ENCODE results near the gene EIF1AD.

EIF1AD gene

DNA sequence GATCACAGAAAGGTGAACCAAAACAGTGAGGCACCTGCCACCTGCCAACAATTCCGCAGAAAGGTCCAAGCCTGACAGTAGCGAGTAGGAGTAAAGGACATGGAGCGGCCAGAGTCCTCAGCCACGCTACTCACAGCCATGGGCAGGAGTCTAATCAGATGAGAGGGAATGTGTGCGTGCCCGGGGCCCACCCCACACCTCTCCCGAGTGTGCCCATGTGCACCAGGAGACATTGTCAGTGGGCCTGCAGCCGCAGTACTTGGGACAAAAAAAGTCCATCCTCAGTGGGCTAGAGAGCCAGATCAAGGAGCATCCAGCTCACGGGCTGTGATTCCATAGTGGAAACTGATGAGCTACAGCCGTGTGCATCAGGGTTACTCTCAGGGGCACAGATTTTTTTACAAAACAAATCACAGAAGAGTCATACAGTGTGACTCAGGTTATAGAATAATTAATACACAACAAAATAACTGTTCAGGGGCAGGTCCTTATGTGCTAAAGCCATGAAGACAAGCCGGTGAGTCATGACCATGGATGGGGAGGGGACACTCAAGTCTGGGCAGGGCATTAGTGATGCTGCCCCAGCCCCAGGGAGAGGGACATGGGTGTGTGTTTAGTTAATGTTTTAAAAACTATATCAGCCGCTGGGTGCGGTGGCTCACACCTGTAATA lies 28.4 kb downstream of the EIF1AD start:
- Histone ChIP-seq H3K27ac (no peak overlapping the region), H3K4me3 (no peak overlapping the region)
- DNase-seq (ENCODE audit: low spot score): no peak
- TF ChIP-seq, protein P1, sequence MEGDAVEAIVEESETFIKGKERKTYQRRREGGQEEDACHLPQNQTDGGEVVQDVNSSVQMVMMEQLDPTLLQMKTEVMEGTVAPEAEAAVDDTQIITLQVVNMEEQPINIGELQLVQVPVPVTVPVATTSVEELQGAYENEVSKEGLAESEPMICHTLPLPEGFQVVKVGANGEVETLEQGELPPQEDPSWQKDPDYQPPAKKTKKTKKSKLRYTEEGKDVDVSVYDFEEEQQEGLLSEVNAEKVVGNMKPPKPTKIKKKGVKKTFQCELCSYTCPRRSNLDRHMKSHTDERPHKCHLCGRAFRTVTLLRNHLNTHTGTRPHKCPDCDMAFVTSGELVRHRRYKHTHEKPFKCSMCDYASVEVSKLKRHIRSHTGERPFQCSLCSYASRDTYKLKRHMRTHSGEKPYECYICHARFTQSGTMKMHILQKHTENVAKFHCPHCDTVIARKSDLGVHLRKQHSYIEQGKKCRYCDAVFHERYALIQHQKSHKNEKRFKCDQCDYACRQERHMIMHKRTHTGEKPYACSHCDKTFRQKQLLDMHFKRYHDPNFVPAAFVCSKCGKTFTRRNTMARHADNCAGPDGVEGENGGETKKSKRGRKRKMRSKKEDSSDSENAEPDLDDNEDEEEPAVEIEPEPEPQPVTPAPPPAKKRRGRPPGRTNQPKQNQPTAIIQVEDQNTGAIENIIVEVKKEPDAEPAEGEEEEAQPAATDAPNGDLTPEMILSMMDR (IDR thresholded peaks at IDR 0.05): no peak

DNA sequence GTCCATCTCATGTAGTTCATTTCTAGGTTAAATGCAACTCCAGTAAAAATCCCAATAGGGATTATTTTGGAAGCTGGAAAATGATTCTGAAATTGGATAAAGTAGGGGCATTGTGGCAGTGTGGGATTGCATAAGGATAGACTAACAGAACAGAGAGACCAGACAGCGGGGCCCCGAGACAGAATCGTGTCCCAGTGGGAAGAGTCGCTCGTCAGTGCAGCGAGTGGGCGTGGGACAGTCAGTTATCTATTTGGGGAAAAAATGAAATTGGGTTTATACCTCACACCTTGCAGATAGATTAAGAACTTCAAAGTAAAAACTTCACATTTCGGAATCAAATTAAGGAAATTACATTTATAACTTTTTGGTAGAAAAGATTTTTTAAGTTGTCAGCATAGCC lies 29.8 kb downstream of the EIF1AD start:
- TF ChIP-seq, protein P1 (IDR thresholded peaks at IDR 0.05): no peak
- DNase-seq (ENCODE audit: low spot score): no peak
- H3K4me3 ChIP-seq: no peak overlapping the region
- H3K27ac ChIP-seq: no peak overlapping the region

DNA sequence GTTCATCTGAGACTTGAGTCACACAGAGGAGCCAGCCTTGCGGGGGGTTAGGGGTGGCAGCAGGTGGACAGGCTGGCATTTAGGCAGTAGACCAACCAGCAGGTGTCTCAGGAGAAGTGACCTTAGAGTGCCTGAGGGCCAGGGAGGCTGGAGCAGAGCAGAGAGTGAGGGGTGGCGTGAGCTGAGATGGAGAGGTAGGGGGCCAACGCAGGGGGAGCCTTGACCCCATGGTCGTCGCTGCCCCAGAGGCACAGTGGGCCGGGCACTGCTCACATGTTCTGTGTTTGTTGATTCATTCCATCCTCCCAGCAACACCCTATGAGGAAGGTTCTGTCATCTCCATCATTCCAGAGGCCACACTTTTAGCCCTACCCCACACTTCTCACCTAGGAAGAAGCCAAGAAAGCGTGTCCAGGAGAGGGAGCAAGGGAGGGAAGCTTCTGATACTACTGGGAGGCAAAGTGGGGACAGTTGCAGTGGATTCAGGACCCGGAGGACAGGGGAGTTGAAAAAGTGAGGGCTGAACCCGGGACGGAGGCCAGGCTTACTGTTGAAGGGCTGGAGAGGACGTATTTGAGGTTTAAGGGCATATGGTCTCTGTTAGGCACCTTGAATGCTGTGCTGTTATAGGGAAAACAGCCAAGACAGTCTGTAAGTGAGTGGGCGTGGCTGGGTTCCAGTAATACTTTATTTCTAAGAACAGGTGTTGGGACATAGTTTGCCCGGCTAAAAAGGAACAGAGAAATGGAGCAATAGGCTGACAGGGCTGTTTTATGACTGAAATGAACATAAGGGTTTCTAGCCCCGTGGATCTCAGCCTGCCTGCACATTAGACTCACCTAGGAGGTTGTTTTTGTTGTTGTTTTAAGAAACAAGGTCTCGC lies 33.1 kb downstream of the EIF1AD start:
- no peak for DNase-seq (ENCODE audit: low spot score)
- Histone ChIP-seq H3K4me3 (no peak overlapping the region), H3K27ac (no peak overlapping the region)
- TF ChIP-seq, protein P1 (IDR thresholded peaks at IDR 0.05): no peak

DNA sequence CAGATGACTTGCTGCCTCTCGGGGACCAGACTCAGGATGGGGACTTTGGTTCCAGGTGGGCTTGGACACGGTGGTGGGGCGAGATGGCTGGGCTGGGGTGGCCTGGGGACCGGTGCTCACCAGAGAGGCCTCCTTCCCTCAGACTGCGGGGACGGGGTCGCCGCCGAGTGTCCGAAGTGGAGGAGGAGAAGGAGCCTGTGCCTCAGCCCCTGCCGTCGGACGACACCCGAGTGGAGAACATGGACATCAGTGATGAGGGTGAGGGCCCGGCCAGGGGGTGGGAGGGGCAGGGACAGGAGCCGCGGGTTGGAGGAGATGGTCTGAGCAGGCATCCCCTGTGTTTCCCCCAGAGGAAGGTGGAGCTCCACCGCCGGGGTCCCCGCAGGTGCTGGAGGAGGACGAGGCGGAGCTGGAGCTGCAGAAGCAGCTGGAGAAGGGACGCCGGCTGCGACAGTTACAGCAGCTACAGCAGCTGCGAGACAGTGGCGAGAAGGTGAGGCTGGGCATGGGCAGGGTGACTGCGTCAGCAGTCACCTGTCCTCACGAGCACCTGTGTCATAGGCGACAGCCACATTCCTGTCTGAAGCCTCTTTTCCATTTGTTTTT lies 34.5 kb downstream of the EIF1AD start:
- Histone ChIP-seq H3K27ac (no peak overlapping the region), H3K4me3 (no peak overlapping the region)
- no peak for DNase-seq (ENCODE audit: low spot score)
- TF ChIP-seq, protein P1 (IDR thresholded peaks at IDR 0.05): no peak

DNA sequence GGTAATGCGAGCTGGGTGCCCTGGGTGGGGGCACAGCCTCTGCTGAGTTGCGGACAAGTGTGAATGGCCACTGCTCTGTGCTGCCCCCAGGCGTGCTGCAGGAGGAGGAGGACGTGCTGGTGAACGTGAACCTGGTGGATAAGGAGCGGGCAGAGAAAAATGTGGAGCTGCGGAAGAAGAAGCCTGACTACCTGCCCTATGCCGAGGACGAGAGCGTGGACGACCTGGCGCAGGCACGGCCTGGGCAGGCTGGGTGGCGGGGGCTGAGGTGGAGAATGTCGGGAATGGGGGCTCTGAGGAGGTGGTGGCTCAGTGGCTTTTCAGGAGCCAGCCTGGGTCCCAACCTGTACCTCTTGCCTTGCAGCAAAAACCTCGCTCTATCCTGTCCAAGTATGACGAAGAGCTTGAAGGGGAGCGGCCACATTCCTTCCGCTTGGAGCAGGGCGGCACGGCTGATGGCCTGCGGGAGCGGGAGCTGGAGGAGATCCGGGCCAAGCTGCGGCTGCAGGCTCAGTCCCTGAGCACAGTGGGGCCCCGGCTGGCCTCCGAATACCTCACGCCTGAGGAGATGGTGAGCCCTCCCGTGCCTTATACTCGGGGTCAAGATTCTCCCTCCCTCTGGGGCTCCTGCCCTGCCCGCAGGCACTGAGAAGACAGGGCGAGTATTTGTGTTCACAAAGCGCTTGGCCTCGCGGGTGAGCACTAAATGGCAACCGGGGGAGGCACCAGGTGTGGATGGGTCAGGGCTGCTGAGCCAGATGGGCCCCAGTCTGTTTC lies 35.8 kb downstream of the EIF1AD start:
- Histone ChIP-seq H3K4me3 (no peak overlapping the region), H3K27ac (no peak overlapping the region)
- TF ChIP-seq, protein P1 (IDR thresholded peaks at IDR 0.05): no peak
- no peak for DNase-seq (ENCODE audit: low spot score)

DNA sequence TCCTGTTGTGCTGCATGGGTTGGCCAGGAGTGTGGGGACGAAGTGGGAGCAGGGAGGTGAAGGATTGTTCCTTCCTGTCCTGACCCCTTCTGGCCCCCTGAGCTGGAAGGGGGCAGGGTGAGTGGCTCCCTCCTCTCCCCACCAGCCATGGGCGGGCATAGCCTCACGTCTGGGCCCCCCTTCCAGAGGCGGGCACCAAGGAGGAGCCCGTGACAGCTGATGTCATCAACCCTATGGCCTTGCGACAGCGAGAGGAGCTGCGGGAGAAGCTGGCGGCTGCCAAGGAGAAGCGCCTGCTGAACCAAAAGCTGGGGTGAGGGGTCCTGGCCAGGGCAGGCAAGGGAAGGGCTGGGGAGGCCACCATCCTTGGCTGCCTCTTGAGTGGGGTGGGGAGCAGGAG lies 37.1 kb downstream of the EIF1AD start:
- Histone ChIP-seq H3K27ac (no peak overlapping the region), H3K4me3 (no peak overlapping the region)
- DNase-seq (ENCODE audit: low spot score): no peak
- TF ChIP-seq, protein P1 (IDR thresholded peaks at IDR 0.05): no peak
